Skeletal muscle tissue (tissue), 4 donors: Measurements from ENCODE around the gene DEGS2. TPM values are rescaled to one million over a fixed set of nuclear protein-coding genes. Genes with fewer than 3 reads are reported as not detected.

ENCODE experiments used
- H3K27ac ChIP-seq: one replicate; pipeline ENCODE4 v1.7.0; 2013; ENCODE audit warnings: mild to moderate bottlenecking, low read depth, low read length, inconsistent platforms
- H3K27me3 ChIP-seq, 3 donors: one replicate each; pipeline ENCODE4 v1.7.0; 2013; ENCODE audit warnings: low read length in 3 of 3; ENCODE audit not compliant: control insufficient read depth in 3 of 3, insufficient read depth in 3 of 3
- H3K36me3 ChIP-seq, 3 donors: one replicate each; pipeline ENCODE4 v1.7.0; 2013; ENCODE audit warnings: low read length in 3 of 3; ENCODE audit not compliant: control insufficient read depth in 3 of 3, insufficient read depth in 3 of 3
- H3K4me1 ChIP-seq, 3 donors: one replicate each; pipeline ENCODE4 v1.7.0; 2013; ENCODE audit warnings: low read length in 3 of 3, mild to moderate bottlenecking in 3 of 3; ENCODE audit not compliant: control insufficient read depth in 3 of 3, insufficient read depth in 3 of 3
- H3K4me3 ChIP-seq, 3 donors: one replicate each; pipeline ENCODE4 v1.7.0; 2013; ENCODE audit warnings: low read length in 3 of 3
- H3K9ac ChIP-seq, 3 donors: one replicate each; pipeline ENCODE4 v1.7.0; 2013; ENCODE audit warnings: low read length in 3 of 3, mild to moderate bottlenecking in 3 of 3, moderate library complexity in 2 of 3, low read depth in 1 of 3
- H3K9me3 ChIP-seq, 3 donors: one replicate each; pipeline ENCODE4 v1.7.0; 2013; ENCODE audit warnings: low read length in 3 of 3; ENCODE audit not compliant: control insufficient read depth in 3 of 3
- total RNA-seq: library from RNA; depleted of rRNA; stranded (reverse); fragments of >200 nt; gene quantifications from one replicate; pipeline ENCODE4 v1.2.3, GENCODE V29; 2014
- donor health status: Osteomylitis.

Gene DEGS2
- total RNA-seq, 1 donor from 2014 or later = 0.52 TPM

- Histone ChIP-seq H3K27ac (no peak overlapping the region), H3K9ac (no peak overlapping the region), H3K9me3 (no peaks in the 10 kb centered on the region), H3K4me3 (no peak overlapping the region), H3K27me3 (no peaks in the 10 kb centered on the region), H3K4me1 (peaks cover 30 to 31% (median 31%) of the 10 kb centered on the region in 3 donors), H3K36me3 (peaks cover 0 to 2% (median 0%) of the 10 kb centered on the region in 3 donors)
These were observed 50.4 kb downstream of the DEGS2 start for GRCh38 chr14:100108840-100109593.

- H3K9ac ChIP-seq = peak overlapping the region in 1 of 3 donors; percentile 19
- H3K36me3 ChIP-seq = peaks cover 0 to 2% (median 0%) of the 10 kb centered on the region in 3 donors
- H3K4me1 ChIP-seq = peaks cover 37 to 39% (median 37%) of the 10 kb centered on the region in 3 donors
- no peaks in the 10 kb centered on the region for H3K27me3 ChIP-seq
- no peaks in the 10 kb centered on the region for H3K9me3 ChIP-seq
- no peak overlapping the region for H3K27ac ChIP-seq
- H3K4me3 ChIP-seq = peak overlapping the region in 1 of 3 donors; percentile 29
These were observed 51.2 kb downstream of the DEGS2 start for GRCh38 chr14:100108042-100108825.

- Histone ChIP-seq H3K9ac (no peak overlapping the region), H3K27ac (no peak overlapping the region), H3K36me3 (peaks cover 0 to 2% (median 0%) of the 10 kb centered on the region in 3 donors), H3K9me3 (no peaks in the 10 kb centered on the region), H3K27me3 (no peaks in the 10 kb centered on the region), H3K4me3 (no peak overlapping the region), H3K4me1 (peaks cover 37 to 40% (median 39%) of the 10 kb centered on the region in 3 donors)
These were observed 52.2 kb downstream of the DEGS2 start for GRCh38 chr14:100107236-100107635.

- H3K9me3 ChIP-seq = no peaks in the 10 kb centered on the region
- no peak overlapping the region for H3K9ac ChIP-seq
- no peaks in the 10 kb centered on the region for H3K27me3 ChIP-seq
- H3K4me3 ChIP-seq = no peak overlapping the region
- H3K36me3 ChIP-seq = peaks cover 0 to 2% (median 0%) of the 10 kb centered on the region in 3 donors
- H3K4me1 ChIP-seq = peaks cover 37 to 40% (median 39%) of the 10 kb centered on the region in 3 donors
- H3K27ac ChIP-seq = no peak overlapping the region
These were observed 53.0 kb downstream of the DEGS2 start for GRCh38 chr14:100106250-100107112.

GRCh38 chr14:100105357-100106169 lies 53.9 kb downstream of the DEGS2 start:
- peaks cover 37 to 40% (median 39%) of the 10 kb centered on the region in 3 donors for H3K4me1 ChIP-seq

GRCh38 chr14:100104523-100105300 lies 54.7 kb downstream of the DEGS2 start:
- Histone ChIP-seq H3K27me3 (no peaks in the 10 kb centered on the region), H3K36me3 (peaks cover 0 to under 1% (median 0%) of the 10 kb centered on the region in 3 donors), H3K4me1 (peaks cover 37 to 40% (median 39%) of the 10 kb centered on the region in 3 donors), H3K4me3 (no peak overlapping the region), H3K9me3 (no peaks in the 10 kb centered on the region), H3K27ac (no peak overlapping the region), H3K9ac (no peak overlapping the region)

More at GRCh38 chr14:100105357-100106169, 53.9 kb downstream of the DEGS2 start:
- Histone ChIP-seq H3K27me3 (no peaks in the 10 kb centered on the region), H3K36me3 (peaks cover 0 to 2% (median 0%) of the 10 kb centered on the region in 3 donors), H3K4me3 (no peak overlapping the region), H3K9me3 (no peaks in the 10 kb centered on the region), H3K9ac (no peak overlapping the region), H3K27ac (no peak overlapping the region)

- Histone ChIP-seq H3K9me3 (no peaks in the 10 kb centered on the region), H3K27ac (no peak overlapping the region), H3K36me3 (no peaks in the 10 kb centered on the region), H3K9ac (no peak overlapping the region), H3K4me3 (no peak overlapping the region), H3K4me1 (peaks cover 36 to 40% (median 36%) of the 10 kb centered on the region in 3 donors), H3K27me3 (no peaks in the 10 kb centered on the region)
These were observed 55.5 kb downstream of the DEGS2 start for GRCh38 chr14:100104006-100104352.

- H3K4me1 ChIP-seq = peaks cover 30 to 36% (median 31%) of the 10 kb centered on the region in 3 donors
- no peak overlapping the region for H3K27ac ChIP-seq
- no peaks in the 10 kb centered on the region for H3K9me3 ChIP-seq
- no peaks in the 10 kb centered on the region for H3K36me3 ChIP-seq
- no peak overlapping the region for H3K4me3 ChIP-seq
- H3K9ac ChIP-seq = peak overlapping the region in 1 of 3 donors; percentile 25
- H3K27me3 ChIP-seq = no peaks in the 10 kb centered on the region
These were observed 56.0 kb downstream of the DEGS2 start for GRCh38 chr14:100103250-100104005.
